HG03108 (cell line): Measurements from ENCODE around the gene SRPK2.

Experiments used
- ATAC-seq: cut with Tn5 transposase; IDR thresholded peaks from one replicate; pipeline ENCODE4 v1.9.1; 2021; ENCODE audit warnings: moderate library complexity; ENCODE audit not compliant: unreplicated experiment

SRPK2 gene

DNA sequence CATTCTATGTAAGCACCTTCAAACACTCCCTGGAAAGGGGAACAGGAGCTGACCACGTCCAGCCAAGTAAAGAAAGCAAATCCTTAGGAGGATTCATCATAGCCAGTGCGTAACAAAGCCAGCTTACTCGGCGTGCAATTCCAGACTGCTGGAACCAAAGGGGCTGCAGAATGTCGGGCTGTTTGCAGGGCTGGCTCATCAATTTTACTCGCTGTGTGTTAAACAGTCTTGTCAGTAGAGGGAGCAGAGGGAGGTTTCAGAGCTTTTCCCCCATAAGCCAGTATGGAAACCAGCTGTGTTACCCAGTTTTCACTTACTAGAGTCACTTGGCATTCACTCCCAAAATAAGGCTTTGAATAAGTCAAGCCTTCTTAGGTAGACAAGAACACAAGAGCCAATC, 247.7 kb downstream of the SRPK2 start:
- ATAC-seq = no peak

DNA sequence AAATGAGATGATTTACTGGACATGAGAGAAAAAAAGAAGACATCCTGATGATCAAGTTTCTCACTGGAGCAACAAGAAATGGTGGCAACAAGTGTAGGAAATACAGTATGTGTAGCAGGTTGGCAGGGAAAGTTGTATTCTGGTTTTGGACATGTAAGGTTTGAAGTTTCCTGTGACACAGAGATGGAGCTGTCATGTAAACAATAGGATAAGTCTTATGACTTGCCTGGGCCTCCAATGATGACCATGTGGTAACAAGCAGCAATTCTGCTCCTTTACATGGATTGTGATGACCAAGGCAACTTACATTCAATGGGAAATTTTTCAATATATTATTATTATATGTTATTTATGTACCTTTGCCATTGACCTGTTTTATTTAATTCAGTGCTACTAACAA, 249.3 kb downstream of the SRPK2 start:
- ATAC-seq = no peak

DNA sequence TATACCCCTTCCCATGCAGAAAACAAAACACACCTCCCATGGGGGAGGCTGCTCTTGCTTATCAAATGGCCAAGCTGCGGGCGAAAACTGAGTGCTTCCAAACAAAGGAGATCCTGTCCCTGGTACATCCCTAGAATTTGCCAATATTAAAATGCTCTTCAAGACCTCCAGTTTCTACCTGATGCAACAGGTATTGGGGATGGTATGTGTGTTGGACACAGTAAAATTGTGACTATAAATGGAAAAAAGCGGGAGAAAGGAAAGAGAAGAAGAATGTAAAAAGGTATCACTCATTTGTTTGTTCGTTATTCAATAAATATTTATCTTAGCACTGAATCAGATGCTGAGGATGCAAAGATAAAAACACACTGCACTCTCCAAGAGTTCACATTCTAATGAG, 250.8 kb downstream of the SRPK2 start:
- ATAC-seq = no peak

DNA sequence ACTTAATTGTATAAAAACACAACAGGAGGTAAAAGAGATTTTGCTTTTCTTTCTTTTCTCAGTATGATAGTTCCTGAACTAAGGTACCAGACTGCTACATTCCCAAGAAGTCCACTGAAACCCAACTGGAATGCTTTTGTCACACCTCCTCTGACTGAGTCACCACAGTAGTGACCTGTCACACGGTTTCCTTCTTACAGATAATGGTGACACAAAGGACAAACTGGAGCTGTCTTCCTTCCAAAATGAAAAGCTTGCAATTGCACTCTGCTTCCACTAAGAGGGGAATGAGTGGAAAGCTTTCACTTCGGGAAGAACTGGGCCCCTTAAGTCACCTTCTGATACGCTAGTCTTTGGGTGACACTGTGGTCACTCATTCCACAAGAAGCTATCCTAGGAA, 252.5 kb downstream of the SRPK2 start:
- no peak for ATAC-seq

DNA sequence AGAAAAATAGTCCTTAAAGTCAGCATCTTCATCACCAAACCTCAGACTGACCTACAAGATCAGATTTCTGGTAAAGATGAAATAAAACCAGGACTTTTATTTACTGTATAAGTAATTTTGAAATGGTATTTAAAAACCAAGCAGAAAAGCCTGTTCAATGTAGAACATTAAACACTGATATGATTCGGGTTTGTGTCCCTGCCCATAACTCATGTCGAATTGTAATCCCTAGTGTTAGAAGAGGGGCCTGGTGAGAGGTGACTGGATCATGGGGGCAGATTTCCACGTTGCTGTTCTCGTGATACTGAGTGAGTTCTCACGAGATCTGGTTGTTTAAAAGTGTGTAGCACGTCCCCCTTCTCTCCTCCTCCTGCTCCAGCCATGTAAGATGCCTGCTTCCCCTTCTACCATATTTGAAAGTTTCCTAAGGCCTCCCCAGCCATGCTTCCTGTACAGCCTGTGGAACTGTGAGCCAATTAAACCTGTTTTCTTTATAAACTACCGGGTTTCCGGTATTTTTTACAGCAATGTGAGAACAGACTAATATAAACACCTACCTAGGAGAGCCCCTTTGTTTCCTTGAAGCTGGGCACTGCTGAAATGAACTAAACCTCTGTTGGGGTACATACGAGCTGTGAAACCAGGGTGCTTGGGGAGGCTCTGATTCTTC, 254.6 kb downstream of the SRPK2 start:
- no peak for ATAC-seq

DNA sequence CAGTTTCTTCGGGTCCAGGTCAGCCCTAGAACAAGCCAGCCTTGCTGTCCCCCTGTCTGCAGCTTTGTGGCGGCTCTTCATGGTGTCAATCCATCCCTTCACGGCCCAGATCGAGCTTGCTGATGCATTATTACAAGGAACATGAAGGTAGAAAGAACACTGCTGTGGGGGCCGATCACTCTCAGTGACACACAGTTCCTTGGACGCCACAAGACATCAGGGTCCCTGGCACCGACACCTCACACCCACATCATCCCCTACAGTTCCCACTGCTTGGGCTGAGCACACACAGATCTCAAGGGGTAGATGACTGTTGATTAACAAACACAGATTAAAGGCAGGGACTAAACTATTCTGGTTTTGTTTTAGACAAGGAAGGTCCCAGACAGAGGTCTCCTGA, 255.4 kb downstream of the SRPK2 start:
- ATAC-seq = no peak

DNA sequence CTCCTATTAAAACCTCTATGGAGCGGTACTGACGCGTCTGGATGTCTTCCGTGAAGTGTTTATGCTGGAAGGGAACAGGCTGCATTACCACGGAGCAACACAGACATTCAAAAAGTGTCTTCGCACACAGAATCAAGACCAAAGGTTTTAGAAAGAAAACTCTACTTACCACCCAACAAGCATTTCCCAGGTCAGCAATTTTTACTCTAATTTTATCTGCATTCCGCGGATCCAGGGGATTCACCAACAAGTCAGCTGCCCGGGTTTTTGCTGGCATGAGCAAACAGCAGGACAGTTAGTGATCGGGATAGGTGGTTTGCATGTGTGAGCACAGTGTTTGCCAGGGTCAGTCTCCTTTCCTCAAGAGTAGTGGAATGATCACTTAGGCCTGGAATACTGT, 255.9 kb downstream of the SRPK2 start:
- no peak for ATAC-seq

DNA sequence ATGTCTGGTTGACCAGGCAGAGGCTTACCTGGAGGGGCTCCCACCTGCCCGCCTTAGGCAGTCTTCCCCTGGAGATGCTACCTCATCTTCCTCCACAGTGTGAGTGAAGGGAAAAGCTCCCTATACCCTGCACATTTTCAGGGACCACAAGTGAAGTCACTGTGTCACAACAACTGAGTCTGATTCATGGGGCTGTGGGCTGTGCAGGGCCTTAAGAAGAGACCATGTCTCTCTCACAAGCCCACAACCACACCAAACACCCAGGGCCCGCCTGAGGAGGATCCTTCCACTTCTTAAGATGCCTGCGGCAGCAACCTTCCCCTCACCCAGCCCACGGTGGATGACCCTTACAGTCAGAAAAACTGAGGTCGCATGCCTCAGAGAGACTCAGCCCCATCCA, 256.4 kb downstream of the SRPK2 start:
- ATAC-seq = no peak

DNA sequence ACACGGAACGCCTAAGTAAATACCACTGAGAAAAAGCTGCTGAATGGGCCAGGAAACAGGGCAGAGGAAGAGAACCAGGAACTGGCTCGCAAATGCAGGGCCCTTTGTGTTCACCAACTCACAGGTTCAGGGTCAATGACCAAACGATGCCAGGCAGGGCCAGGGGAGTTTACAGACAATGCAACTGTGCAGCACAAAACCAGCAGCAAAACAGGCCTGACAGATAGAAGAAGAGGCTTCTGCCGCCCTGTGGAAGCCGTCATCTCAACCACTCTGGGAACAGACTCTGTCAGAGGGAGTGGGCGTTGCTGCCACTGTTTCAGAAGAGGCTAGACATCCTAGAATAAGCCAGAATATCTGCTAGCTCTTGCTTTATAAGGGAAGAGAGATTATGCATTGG, 256.8 kb downstream of the SRPK2 start:
- ATAC-seq = no peak

DNA sequence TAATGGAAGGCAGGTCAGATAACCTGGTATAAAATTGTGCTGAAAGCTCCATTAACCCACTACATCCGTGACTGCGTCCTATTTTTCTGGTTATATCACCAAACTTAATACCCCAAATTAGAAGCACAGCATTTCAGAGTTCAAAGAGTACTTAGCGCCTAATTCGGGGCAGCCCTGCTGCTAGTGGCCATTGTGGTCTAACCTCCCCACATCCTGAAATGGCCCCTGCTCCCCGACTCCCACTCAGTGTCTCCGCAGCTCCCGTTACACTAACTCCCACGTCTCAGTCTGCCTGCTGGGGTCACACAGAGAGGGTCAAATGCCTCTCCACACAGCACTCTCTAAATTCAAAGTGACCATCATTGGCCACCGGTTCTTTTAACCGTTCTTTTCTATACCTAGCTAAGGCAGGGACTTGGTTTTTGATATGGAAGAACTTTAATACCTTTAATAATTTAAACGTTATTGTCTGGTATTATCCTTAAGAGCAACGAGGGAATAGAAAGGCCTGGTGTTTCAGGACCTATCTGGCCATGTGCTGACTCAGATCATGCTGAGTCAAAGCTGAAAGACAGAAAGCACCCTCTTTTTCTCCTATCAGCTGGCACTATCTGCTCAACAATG, 257.6 kb downstream of the SRPK2 start:
- no peak for ATAC-seq

DNA sequence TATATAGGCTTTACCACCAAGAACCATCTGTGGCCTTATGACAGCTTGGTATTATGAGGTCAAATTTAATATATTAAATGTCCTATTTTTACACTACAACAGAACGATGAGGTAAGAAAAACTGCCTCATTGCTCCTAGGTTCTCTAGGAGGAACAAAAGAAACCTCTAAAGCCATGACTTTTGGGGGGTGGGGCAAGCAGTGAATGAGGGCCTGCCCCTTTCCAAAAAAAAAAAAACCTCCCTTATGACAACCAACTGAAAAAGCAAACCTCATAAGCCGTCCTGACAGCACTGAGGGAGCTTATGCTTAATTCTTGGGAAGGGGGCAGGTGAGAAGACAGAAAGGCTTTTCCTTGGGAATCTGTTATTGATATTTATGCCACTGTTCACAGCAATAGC, 258.1 kb downstream of the SRPK2 start:
- no peak for ATAC-seq

DNA sequence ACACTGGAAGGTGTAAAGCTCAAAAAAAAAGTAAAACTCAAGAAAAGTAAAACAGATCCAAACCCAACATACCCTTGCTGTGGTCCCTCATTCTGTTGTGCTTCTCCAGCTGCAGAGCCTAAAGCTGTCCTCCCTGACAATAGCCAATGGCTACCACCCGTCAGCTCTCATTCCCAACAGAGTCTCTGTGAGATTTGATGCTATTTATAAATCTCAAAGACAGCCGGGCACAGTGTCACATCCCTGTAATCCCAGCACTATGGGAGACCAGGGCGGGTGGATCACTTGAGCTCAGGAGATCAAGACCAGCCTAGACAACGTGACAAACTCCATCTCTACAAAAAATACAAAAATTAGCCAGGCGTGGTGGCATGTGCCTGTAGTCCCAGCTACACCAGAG, 258.7 kb downstream of the SRPK2 start:
- ATAC-seq = no peak

DNA sequence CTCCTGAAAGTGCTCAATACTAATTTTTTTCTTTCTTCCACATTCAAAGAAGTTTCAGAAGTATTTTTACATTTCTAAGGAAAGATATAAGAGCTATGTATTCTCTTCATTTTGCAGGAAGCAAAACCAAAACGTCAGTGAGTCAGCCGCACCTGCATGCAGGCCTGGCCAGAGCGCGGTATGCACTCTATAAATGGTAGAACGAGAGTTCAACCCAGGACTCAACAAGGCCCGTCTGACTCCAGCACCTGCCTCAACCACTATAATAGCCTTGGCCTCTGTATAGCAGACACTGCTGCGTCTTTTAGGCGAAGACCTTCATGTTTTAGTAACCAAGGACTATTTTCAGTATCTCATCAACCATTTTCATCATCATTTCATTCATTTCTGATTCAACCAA, 261.5 kb downstream of the SRPK2 start:
- no peak for ATAC-seq

DNA sequence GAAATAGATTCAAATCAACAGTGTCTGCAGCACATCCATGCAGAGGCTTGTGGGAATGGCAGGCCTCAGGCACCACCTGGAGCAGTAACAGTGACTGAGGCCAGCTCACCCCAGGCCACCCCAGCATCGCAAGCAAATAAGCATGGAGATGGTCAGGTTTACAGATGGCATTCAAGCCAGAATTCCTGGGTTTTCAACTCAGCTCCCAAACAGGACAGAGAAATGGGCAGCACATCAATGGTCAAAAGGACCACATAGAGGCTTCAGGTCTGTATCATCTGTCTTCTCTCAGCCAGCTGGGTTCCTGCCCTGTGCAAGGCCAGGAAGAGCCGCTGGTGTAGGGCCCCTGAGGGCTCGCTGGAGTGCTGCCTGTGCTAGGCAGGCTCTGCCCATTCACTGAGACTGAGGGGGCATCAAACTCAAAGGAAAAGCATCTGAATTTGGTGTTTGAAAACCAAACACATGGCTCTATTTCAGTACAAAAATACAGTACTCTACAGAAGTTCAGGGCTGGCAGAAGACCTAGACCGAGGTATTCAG, 262.2 kb downstream of the SRPK2 start:
- no peak for ATAC-seq

DNA sequence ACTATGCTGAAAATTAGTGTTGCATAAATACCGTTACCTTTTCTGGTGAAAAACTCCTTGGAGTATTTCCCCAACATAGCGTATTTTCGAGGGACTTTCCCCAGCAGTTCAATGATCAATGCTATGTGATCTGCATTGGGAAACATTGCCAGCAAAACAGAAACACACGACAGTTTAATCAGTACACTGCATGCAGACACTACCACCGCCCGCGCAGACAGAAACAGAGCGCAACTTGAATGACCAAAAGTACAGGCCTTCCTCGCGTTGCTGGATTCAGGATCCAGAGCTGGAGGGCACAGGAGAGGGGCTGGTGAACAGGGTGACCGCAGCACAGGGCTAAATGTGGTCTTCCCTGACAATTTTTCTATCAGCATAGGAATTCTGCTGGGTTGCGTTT, 263.0 kb downstream of the SRPK2 start:
- no peak for ATAC-seq

DNA sequence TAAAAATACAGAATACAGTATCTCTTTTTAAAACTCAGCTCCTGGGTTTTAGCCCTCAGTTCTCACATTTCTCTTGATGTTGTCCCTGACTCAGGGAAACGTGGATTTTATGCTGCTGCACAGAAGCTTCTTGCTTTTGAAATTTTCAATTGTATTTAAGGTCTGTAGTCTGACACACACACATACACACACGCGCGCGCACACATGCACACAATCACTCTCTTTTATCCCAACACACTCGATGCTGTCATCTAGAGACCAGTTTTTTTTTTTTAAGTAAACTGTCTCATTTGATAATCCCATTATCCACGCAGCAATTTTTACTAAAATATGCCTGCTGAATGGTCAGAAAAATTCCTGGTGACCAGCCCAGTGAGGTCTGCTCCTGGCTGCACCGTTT, 266.1 kb downstream of the SRPK2 start:
- no peak for ATAC-seq

DNA sequence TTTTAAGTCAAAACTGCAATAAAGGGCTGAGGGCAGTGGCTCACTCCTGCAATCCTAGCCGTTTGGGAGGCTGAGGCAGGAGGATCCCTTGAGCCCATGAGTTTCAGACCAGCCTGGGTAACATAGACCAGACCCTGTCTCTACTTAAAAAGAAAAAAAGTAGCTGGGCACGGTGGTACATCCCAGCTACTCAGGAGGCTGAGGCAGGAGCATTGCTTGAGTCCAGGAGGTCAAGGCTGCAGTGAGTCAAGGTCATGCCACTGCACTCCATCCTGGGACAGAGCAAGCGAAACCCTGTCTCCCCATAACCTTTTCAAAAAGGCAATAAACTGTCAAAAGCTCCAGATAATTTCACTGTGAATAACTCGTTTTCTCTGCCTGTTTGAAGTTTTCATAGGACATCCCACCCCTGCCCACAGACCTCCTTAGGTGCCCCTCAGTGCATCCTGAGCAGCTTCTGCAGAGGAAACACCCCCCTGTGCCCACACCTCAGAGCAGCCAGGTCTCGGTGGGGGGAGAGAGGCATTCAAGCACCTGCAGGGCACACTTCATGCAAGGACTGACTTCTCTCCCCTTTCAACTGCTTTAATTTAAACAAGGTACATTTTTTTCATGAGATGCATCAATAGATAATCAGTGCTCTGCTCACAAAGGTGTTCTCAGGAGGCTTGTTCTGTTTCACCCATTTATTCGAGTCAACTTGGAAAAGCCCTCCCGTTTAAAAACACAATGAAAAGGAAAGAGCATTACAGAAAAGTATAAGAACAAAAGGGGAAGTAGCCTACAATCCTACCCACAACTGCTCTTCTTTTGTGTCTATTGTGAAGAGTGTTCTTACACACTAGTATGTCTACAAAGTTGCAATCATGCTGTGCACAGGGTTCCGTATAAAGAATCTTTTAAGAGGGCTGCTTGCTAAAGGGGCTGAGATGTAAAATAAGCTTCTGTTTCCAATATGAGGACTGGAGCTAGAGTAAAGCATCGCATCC, 269.8 kb downstream of the SRPK2 start:
- ATAC-seq = no peak

DNA sequence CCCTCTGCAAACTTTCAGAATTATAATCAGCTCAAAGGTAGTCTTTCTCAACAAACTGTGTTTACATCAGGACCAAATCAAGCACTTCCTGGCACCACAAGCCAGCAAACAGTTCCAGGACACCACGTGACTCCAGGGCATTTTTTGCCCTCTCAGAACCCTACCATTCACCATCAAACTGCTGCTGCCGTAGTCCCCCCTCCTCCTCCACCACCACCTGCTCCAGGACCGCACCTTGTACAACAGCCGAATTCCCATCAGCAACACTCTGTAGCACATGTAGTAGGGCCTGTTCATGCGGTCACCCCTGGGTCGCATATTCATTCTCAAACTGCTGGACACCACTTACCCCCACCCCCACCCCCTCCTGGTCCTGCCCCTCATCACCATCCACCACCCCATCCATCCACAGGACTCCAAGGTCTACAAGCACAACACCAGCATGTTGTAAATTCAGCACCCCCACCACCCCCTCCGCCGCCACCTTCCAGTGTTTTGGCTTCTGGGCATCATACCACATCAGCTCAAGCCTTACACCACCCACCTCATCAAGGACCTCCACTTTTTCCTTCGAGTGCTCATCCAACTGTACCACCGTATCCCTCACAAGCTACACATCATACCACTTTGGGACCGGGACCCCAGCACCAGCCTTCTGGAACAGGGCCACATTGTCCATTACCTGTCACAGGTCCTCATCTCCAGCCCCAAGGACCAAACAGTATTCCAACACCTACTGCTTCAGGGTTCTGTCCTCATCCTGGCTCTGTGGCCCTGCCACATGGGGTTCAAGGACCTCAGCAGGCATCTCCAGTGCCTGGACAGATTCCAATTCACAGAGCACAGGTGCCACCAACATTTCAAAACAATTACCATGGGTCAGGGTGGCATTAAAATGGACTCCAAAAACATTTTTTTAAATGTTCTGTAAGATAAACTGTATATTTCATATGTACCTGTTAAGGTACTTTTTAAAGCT, 276.0 kb downstream of the SRPK2 start:
- no peak for ATAC-seq

DNA sequence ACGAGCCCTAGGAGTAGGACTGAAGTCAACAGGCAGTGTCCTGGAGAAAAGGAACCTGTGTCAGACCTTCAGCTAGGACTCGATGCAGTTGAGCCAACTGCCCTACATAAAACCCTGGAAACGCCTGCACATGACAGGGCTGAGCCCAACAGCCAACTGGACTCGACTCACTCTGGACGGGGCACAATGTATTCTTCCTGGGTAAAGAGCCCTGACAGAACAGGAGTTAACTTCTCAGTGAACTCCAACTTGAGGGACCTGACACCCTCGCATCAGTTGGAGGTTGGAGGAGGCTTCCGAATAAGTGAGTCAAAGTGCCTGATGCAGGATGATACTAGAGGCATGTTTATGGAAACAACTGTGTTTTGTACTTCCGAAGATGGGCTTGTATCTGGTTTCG, 281.3 kb downstream of the SRPK2 start:
- no peak for ATAC-seq

DNA sequence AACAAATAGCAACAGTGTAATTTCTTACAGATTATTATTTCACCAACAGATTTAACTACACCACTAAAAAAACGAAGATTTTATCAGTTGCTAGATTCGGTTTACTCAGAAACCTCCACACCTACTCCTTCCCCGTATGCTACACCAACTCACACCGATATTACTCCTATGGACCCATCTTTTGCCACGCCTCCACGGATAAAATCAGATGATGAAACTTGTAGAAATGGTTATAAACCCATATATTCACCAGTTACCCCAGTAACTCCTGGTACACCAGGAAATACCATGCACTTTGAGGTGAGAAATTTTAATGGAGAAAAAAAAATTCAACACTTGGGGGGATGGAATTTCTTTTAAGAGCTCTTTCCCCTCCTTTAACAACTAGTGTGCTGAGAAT, 282.2 kb downstream of the SRPK2 start:
- ATAC-seq = no peak
